HUDEP-2 (cell line): Measurements from ENCODE around the gene RTN1.
A peak's percentile ranks its signal among the peaks of the same experiment; 100 is the strongest.

Experiments used
- DNase-seq, 76 experiments: peaks; one replicate each; lab custom pipeline; 2025; ENCODE audit not compliant: unreplicated experiment in 76 of 76; lab: John Stamatoyannopoulos, UW

The RTN1 gene

DNA sequence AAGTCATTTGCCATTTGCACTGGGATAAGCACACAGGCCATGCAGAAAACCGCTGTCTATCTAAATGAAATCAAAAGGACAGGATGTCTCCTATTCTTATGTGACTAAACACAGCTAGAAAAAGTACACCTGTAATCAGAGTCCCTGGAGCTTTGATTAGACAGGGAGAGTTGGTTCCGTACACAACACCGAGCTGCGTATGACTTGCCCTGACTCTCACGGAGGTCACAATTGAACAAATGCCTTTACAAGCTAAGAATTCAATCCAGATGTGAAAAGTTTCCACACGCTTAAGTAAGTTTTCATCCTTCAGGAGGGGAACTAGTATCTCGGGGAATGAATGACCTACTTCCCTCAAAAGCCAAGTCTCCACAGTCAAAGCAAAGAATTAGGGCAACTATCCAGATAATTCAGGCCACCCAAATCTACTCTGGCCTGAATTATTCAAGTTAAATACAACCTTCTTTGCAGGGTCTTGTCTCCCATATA lies 67.5 kb downstream of the RTN1 start:
- DNase-seq: no peak

DNA sequence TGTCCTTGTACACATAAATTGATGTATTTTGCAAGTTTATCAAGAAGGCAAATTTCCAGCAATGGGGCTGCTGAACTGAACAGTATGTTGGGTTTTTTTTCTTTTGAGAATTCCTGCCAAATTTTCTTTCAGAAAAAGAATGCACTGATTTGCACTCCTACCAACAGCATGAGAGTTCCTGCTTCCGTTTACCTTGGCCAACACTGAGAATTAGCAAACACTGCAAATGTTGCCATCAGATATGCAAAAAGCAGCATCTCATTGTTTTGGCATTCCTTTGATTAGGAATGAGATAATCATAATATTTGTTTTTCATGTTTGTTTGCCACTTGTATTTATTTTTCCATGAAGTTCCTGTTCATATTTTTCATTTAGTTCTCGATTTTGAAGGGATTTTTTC lies 82.4 kb downstream of the RTN1 start:
- DNase-seq: no peak

GRCh38 chr14:59787045-59787674 lies 83.4 kb downstream of the RTN1 start:
- no peak for DNase-seq

- no peak for DNase-seq
These were observed 84.9 kb downstream of the RTN1 start for GRCh38 chr14:59785629-59786028.

- DNase-seq: no peak
These were observed 87.8 kb downstream of the RTN1 start for GRCh38 chr14:59782760-59783159.

- no peak for DNase-seq
These were observed 93.5 kb downstream of the RTN1 start for GRCh38 chr14:59777006-59777579.

- DNase-seq: no peak
These were observed 94.1 kb downstream of the RTN1 start for GRCh38 chr14:59776468-59776867.

DNA sequence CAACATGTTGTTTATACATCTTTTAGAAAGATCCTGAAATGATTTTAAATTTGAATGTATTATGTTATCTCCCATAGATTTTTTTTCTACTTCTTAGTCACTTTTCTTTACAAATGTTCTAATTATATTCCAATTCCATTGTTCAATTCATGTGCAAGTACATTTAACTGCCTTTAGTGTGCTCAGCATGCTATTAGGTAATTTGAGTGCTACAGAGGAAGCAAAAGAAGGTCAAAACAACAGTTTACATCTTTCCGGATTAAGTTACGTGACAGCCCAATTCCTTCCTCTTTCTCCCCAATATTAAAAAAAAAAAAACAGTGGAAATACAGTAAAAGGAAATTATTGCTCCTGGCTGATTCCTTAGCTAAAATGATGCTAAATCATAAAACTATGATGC lies 98.3 kb downstream of the RTN1 start:
- DNase-seq: no peak

GRCh38 chr14:59771577-59771976 lies 99.0 kb downstream of the RTN1 start:
- DNase-seq: no peak

GRCh38 chr14:59769586-59769985 lies 101.0 kb downstream of the RTN1 start:
- DNase-seq: no peak

GRCh38 chr14:59768855-59769375 lies 101.7 kb downstream of the RTN1 start:
- no peak for DNase-seq

- no peak for DNase-seq
These were observed 108.7 kb downstream of the RTN1 start for GRCh38 chr14:59761851-59762250.

GRCh38 chr14:59755409-59756135 lies 115.0 kb downstream of the RTN1 start:
- no peak for DNase-seq

DNA sequence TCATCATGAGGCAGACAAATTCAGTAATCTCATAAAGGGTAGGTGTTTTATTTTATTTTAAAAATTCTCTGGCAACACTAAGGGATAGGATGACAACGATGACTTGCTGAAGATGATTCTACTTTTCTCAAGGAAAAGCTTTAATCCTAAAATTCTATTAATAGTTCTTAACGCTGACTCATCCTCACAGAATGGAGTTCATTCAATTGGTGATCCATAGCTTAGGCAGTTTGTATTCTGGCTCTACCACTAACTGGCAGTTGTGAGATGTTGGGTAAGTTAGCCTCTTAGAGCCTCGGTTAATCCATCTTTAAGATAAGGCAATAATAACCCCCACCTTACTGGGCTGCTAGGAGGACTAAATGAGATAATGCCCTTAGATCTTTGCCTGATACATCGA lies 116.3 kb downstream of the RTN1 start:
- no peak for DNase-seq

GRCh38 chr14:59753512-59753911 lies 117.1 kb downstream of the RTN1 start:
- DNase-seq: no peak

DNA sequence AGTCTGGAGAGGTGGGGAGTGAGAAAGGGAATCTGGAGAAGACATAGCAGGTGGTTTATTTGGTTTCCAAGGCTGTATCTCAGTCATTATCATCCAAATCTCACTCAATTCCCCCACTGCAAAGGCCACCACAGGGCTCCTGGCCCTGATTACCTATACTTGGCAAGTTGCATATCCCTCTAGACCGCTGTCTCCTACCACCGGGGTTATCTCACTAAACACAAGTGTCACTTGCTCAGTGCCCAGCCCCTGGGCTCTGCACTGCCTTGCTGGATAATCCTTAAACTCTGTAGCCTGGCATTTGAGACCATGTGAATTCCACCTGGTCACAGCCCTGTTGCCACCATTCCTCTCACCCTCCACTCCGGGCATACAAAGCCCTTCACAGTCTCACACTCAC lies 119.0 kb downstream of the RTN1 start:
- peak in 1 of 76 experiments; percentile 10 for DNase-seq

DNA sequence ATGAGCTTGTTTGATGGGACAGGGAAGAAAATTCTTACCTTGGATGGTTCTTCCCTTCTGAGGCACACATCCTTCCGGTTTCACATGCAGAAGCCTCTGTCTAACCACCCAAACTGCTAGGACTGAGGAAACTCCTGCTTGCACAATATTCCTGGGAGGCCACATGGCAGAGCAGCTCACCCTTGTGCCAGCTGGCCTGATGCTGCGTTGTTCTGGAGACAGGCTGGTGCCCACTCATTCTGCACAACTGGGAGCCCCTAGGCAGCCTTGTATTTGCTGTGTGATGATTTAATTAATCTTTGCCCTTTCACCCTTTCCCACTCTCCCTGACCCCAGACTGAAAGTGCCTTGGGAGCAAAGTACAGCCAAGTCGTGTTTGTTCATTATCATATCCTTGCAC lies 130.8 kb downstream of the RTN1 start:
- no peak for DNase-seq

GRCh38 chr14:59728304-59728703 lies 142.3 kb downstream of the RTN1 start:
- no peak for DNase-seq

DNA sequence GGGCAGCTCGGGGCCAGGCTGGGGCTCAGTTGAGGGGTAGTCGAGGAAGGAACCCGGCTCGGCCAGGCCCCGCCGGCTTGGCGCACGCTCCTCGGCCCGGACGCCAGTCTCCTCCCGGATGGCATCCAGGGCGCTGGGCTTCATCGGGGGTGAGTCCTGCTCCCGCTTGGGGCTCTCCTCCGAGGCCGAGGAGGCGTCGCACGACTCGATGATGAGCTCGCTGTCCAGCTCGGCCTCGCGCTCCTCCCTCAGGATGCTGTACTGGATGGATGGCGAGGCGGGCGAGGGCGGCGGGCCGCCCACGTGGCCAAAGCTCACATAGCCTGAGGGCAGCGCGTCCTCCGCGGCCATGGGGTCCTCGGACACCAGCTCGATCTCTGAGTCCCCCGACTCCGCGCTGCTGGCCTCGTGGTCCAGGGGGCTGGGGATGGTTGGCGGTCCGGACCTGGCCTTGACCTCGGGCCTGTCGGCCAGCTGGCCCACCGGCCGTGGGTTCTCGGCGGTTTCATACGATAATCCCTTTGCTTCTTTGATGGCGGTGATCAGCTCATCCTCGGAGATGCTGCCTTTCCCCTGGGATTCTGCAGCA lies 143.4 kb downstream of the RTN1 start:
- no peak for DNase-seq

DNA sequence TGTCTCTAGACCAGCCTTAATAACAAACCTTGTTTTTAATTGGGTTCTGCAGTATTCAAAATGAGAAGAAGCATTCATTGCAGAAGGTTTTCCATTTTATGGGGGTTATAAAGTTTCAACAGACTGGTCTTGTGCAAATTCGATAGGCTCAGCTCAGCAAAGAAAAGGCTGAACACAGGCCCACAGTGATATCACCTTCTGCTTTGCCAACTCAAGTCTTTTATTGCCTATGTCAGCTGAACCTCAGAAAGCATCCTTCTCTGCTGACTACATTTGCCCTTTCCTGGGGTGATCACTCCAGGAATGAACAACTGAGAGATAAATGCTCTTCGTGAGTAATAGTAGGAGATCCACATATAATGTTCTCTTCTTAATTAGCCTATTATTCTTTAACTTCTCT lies 159.5 kb downstream of the RTN1 start:
- no peak for DNase-seq

DNA sequence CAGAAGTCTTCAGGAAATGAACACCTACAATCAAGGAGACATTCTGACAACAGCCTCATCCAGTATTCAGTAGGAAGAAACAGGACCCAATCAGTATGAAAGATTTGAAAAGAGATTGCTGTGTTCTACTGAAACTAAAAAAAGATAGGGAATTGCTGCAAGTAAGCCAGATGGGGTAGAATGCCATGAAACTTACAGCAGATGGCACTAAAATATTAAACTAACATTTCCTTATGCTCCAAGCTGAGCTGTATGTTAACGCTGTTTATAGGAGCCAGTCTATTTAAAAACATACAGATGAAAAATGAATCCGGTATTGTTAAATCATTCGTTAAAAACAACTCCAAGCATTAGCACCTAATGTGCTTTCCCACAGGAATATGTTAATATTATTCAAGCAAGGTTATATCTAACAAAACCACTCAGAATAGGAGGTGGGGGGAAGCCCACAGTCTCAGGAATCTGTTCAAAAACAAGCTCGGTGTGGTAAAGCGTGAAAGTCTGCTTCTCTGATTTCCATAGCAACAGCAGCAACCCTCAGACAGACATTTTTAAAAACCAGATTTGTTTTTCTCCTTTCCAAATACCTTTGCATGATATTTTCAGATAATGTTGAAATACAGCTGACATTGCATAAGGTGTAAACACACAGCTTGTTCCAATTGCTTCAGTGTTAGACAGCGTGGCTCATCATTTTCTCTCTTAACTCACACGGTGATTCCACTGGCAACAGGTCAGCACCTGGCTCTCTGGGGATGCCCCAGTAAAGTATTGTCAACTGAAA lies 162.6 kb downstream of the RTN1 start:
- no peak for DNase-seq
